ENCODE data around the gene TAAR5.
"Not testable (repeated sequence)": the region's sequence is repeated elsewhere in the genome, so short reads cannot be mapped to it uniquely, and the experiment has no call there.

Gene TAAR5, protein sequence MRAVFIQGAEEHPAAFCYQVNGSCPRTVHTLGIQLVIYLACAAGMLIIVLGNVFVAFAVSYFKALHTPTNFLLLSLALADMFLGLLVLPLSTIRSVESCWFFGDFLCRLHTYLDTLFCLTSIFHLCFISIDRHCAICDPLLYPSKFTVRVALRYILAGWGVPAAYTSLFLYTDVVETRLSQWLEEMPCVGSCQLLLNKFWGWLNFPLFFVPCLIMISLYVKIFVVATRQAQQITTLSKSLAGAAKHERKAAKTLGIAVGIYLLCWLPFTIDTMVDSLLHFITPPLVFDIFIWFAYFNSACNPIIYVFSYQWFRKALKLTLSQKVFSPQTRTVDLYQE

DNA sequence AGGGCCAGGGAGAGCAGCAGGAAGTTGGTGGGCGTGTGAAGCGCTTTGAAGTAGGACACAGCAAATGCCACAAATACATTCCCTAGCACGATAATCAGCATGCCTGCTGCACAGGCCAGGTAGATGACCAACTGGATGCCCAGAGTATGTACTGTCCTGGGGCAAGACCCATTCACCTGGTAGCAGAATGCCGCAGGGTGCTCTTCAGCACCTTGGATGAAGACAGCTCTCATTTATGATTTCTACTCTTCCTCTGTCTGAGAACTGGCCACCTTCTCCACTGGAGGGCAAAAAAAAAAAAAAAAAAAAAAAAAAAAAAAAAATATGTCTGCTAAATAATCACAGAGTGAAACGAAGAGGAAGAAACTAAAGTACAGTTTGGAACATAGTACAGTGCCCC is at the start of gene TAAR5:
TAAR5 (minus strand) TSS at position 288 of the 400 bp plus-strand sequence; CDS start at position 233, 55 bp downstream.
- no peak for DNase-seq (ENCODE audit: low read depth)

DNA sequence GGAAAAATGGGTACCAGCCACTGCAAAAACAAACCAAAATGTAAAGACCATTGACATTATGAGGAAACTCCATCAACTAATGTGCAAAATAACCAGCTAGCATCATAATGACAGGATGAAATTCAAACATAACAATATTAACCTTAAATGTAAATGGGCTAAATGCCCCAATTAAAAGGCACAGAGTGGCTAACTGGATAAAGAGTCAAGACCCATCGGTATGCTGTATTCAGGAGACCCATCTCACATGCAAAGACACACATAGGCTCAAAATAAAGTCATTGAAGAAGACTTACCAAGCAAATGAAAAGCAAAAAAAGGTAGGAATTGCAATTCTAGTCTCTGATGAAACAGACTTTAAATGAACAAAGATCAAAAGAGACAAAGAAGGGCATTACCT is 47.6 kb upstream of the TAAR5 start:
- DNase-seq (ENCODE audit: low read depth): not testable (repeated sequence)

DNA sequence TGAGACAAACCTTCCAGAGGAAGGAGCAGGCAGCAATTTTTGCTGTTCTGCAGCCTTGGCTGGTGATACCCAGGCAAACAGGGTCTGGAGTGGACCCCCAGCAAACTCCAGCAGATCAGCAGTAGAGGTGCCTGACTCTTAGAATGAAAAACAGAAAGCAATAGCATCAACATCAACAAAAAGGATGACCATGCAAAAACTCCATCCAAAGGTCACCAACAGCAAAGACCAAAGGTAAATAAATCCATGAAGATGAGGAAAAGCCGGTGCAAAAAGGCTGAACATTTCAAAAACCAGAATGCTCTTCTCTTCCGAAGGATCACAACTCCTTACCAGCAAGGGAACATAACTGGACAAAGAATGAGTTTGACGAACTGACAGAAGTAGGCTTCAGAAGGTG is 46.4 kb upstream of the TAAR5 start:
- not testable (repeated sequence) for DNase-seq (ENCODE audit: low read depth)

DNA sequence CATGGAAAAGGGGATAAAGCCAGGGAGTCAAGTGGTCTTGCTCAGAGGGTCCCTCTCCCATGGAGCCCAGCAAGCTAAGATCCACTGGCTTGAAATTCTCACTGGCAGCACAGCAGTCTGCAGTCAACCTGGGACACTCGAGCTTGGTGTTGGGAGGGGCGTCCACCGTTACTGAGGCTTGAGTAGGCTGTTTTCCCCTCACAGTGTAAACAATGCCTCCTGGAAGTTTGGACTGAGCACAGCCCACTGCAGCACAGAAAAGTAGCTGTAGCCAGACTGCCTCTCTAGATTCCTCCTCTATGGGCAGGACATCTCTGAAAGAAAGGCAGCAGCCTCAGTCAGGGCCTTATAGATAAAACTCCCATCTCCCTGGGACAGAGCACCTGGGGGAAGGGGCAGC is 45.7 kb upstream of the TAAR5 start:
- DNase-seq (ENCODE audit: low read depth): not testable (repeated sequence)

DNA sequence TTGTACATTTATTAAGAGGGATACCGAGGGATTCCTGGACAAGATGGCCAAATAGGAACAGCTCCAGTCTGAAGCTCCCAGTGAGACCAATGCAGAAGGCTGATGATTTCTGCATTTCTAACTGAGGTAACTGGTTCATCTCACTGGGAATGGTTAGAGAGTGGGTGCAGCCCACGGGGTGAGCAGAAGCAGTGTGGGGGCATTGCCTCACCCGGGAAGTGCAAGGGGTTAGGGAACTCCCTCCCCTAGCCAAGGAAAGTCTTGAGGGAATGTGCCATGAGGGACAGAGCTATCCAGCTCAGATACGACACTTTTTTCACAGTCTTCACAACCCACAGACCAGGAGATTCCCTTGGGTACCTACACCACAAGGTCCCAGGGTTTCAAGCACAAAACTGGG is 45.3 kb upstream of the TAAR5 start:
- no peak for DNase-seq (ENCODE audit: low read depth)

DNA sequence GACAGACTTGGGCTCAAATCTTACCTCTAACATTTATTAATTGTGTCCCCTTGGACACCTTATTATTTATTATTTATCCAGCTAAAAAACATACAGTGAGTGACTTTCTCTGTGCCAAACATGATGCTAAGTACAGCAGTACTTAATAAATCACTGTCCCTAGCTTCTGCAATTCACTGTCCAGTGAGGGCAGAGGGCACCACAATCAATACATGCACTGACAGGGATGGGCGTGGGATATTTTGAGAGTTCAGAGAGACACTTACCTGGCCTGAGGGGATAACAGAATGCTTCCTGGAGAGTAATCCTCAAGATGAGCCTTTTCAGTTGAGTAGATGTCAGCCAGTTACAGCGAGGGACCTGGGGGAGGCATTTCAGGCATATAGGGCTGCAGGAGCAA is 43.8 kb upstream of the TAAR5 start:
- DNase-seq (ENCODE audit: low read depth): no peak

DNA sequence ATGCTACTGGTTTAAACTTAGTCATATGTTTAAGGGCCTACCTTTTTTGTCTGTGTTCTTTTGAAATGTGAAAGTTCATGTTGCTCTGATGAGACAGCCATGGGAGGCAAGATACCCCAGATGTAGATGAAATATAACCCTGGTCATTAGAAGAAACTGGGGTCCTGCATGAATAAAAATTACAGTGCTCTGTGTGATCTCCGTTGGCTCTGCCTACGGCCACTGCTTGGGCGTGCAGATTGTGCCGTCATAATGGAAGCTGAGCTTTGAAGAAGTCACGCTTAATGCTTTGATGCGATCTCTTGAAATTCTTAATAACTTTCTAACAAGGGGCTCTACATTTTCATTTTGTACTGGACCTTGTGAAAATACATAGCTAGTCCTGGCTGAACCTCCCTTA is 34.6 kb upstream of the TAAR5 start, which contains the start of gene TAAR2:
TAAR2 (minus strand) TSS at position 101 of the 400 bp plus-strand sequence; CDS start at position 101, 0 bp downstream.
- DNase-seq (ENCODE audit: low read depth): no peak

DNA sequence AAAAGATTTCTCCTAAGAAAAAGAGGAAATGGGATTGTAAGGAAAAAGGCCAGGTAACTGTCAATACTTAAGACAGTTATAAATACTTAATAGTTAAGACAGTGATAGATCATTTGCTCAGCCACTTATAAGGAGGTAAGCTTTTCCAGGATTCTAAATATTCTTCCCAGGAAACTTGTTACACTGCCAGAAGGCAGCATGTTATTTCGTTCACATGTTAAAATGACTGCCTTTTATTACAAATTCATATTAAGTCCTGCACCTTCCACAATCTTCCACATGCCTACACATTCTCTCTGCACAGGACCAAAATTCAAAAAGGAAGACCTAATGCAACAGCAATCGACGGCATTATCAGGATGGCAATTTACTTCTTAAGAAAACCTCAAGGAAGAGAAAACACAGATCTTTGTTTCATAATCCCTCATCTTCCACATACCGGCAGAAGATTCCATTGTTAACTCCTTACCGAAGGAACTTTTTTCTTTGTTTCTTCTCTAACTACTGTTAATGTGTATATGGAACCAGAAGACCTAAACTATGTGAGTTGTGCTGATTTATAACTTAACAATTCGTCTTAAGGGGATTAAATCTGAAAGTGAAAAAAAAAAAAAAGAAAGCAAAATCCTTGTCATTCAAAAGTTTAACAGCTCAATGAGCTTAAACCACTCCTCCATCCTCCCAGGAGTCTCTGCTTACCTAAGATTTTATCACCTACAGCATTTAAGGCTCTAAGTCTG is 33.7 kb upstream of the TAAR5 start:
- no peak for DNase-seq (ENCODE audit: low read depth)

DNA sequence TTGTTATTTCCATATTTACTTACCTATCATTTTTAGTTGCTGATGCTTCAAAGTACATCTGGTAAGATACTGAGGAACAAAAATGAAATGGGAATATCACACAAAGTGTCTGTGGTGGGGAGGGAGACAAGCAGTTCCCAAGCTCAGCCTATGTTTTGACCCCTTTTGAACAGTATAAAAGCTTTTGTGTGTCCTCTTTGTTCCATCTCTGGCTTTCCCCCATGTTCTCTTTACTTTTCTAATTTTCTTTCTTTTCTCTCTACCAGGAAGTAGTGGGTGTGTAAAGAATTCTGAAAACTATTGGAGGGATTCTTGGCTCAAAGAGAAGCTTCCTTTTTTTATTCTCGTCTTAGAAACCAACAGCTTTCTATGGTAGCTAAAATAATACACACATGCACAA is 27.1 kb upstream of the TAAR5 start:
- no peak for DNase-seq (ENCODE audit: low read depth)

DNA sequence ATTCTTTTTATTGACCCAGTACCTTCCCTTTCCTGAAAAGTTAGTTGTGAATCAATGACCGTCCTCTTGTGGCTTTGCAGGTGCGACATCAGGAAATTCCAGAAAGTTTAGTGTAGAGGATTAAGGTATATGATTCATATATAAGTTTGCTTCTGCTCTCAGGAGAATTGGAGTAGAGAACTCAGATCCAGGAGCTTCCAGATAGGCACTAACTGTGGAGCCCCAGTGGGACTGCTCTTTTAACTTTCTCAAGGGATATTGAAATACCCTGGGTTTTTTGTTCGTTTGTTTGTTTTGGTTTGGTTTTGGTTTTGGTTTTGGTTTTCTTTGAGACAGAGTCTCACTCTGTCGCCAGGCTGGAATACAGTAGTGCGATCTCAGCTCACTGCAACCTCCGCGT is 25.0 kb upstream of the TAAR5 start:
- DNase-seq (ENCODE audit: low read depth): no peak

DNA sequence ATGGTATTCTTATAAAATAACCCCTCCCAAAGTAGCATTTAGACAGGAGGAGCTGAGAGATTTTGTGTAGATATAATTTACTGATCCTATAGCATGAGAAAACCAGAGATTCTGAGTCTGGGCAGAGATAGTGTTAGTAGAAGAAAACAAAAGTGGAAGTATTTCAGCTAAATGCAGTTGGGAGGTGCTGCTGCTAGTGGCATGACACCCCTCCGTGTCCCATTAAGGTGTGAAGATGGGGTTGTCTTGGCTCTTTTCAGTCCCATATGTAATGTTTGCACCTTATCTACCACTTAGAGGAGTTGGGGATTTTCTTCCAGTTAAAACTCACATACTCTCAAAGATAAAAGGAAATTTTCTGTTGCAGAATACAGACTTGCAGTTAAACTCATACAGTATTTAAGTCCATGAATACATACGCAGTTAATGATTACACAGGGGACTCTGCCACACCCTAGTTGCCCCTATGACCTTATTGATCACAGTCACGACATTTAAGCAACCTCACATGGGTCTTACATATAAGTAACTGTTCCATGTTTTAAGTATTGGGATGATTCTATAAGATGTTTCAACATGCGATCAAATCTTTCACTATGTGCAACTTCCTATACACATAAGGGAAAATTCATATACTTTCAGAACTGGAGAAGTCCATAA is 23.0 kb upstream of the TAAR5 start:
- DNase-seq (ENCODE audit: low read depth): no peak

DNA sequence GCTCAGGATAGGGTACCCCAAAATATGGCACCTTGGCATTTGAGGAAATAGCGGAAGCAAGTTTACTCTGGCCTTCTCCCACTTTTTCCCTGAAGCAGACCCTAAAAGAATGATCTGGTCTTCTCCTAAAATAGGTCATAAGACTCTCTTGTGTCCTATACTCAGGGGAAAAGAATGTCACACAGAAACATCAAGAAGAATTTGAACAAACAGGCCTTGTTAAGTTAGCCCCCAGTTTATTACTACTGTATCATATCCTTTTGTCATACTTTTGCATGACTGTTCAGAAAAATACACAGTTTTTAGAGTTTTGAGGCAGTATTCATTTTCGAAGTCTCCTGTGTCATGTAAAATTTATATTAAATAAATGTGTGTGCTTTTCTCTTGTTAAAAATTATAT is 22.1 kb upstream of the TAAR5 start:
- DNase-seq (ENCODE audit: low read depth): no peak

DNA sequence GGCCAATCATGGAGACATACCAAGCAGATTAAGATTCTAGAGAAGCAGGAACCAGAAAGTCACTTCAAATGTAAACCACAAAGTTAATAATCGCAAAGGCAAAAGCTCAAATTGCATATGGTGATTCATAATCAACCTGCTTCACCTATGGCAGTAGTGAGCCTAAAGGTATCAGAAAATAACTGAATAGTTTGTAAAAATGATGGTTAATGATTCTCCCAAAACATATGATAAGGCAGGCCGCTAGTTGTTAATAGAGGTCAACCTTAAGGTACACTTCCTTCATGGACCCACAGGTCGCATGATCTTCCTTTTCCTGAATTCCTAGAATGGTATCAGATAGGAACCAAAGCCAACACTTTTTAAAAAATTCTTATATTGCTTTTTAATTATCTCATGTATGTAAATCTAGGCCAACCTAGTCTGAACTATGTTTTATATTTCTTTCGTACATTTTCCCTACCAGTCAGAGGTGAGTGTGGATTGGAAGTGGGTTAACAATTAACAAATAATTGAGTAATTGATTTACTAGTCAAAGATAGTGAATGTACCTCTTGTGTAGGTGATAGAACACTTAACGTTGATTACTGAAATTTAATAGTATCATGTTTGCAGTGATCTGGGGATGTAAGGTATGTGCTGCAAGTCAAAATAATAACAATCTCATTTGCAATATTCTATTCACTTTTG is 18.1 kb upstream of the TAAR5 start:
- DNase-seq (ENCODE audit: low read depth): no peak

DNA sequence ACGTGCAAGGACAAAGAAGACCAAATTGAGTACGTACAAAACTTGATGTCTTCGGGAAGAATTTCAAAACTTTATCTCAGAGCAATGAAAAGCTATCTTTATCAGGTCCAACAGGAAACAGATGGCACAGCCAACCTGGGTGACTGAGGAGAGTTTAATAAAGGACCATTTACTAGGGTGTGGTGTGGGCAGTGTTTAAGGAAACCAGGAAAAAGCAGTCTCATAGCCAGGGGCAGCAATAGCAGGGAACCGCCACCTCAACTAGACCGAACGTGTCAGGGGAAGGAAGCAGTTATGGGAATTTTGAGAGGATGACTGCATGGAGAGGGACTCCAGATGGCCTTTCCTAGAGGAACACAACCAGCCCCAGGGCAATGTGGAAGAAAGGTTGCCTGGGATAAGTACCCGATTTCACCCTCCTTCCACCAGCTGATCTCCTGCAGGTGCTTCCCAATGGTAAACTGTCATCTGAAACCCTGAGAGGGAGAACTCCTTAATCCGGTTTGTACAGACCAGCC is 15.2 kb upstream of the TAAR5 start:
- DNase-seq (ENCODE audit: low read depth): no peak

DNA sequence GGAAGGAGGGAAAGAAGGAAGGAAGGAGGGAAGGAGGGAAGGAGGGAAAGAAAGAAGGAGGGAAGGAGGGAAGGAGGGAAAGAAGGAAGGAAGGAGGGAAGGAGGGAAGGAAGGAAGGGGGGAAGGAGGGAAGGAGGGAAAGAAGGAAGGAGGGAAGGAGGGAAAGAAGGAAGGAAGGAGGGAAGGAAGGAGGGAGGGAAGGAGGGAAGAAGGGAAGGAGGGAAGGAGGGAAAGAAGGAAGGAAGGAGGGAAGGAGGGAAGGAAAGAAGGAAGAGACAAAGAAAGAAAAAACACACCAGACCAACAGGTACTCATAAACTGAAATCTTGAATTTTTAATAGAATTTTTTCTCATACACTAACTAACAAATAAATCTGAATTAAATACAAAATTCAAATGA is 11.4 kb upstream of the TAAR5 start:
- not testable (repeated sequence) for DNase-seq (ENCODE audit: low read depth)

DNA sequence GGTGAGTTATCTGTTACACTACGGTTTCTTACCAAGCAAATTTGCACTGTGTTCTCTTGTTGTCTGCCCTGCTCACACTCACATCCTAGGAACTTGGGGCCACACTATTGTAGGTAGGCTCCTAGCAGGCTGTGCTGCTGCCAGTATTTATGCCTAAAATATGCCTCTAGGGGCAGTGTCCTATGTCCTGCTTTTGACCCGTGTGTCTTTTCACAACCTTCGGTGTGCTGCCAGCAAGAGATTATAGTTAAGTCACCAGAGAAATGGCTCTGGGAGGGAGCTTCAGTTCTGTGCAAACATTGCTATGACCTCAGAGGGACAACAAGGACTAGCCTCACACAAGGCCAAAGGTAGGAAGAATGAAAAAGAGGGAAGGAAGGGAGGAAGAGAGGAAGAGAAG is 8.9 kb upstream of the TAAR5 start:
- DNase-seq (ENCODE audit: low read depth): no peak

DNA sequence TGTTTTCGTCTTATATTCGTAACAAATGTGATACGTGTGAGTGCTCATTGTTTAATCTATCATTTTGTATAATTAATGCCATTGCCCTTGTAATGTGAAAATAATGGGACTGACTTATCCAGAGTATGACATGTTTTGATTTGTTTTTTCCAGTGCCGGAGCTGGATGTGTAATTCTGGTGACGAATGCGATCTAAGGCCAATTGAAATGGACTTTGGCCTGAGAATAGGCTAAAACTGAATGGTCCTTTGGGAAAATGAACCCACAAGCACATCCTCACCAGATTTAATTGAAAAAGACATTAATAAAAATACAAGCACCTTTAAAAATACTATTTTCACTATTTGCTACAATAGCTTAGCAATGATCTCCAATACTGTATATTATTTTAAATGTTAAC is 6.7 kb upstream of the TAAR5 start:
- DNase-seq (ENCODE audit: low read depth): no peak

DNA sequence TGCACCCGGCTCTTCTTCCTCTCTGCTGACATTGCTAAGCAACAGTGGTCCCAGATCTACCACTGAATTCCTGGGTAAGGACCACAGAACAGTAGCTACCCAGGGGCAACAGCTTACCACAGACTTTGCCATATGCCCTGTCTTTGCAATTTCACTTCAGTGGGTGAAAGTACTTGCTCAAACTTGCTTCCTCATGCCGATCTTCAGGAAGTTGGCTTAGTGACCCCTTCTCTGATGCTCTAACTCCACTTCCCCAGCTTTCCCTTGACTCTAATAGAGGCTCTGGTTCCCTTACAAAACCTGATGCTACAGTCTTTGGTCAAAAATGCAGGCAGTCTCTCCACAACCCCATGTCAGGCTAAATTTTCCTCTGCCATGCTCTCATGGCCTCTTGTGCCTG is 3.3 kb upstream of the TAAR5 start:
- no peak for DNase-seq (ENCODE audit: low read depth)

DNA sequence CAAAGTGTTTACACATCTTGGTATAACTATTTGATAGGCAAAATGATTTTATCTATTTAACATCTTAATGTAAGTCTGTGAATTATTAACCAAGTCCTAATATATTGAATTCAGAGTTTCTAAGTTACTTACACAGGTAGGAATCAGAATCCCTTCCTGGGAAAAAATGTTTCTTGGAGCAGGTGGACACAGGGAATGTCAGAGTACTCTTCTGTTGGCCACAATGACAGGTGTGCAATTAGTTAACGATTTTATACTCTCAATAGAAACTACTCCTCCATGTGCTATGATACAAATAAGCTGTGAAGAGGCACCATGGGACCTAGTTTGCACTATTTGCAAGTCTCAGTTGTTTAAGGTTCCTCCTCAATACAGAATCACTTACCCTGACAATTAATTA is 821 bp upstream of the TAAR5 start:
- no peak for DNase-seq (ENCODE audit: low read depth)

DNA sequence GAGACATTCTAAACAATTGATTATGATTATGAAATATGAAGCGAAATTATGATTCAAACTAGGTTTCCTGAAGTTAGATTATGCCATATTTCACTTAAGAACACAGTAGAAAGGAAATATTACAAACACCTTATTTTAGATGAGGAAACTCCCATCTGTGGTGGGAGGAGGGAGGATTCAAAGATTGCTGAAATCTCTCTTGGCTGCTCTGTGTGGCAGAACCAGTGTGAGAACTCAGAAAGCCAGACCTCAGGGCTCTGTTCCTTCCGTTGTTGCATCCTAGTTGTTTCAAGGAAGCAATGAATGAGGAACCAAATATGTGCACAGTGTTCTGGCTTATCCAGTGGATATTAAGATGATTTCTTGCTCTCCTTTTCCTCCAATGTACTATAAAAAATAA is 2.1 kb downstream of the TAAR5 start:
- DNase-seq (ENCODE audit: low read depth): no peak

DNA sequence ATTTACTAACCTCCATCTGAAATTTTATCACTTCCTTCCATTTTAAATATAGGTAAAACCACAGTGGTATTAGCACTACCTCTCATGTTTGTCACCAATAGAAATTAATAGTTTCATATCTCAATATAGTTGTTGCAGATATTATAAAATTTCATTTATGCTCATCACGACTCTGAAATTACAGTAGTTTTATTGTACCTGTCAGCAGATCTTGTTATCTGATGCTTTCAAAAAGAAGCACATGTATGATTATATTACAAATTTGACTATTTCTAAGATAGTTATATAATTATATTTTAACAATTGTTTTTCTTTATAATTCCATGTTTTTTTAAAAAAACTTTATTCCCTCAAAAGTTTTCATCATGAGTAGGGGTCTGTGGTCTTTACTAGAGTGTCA is 4.8 kb downstream of the TAAR5 start:
- no peak for DNase-seq (ENCODE audit: low read depth)

DNA sequence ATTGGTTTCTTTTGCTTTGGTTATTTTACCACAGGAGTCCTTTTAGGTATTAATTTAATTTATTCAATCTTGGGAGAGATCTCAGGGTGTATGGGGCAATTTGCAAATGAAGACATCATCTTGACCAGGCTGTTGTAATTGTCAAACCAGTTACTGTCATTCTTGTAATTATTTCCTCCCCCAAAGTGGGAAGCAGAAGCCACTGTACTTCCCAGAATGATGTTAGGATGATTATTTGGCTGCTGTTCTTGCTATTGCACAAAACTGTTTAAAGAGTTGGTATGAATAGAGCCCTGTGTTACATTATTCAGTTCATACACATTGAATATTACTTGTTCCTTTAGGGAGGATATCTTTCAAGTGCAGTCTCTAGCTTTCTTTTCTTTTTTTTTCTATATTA is 17.8 kb downstream of the TAAR5 start:
- DNase-seq (ENCODE audit: low read depth): no peak

All from stimulated activated CD8-positive, alpha-beta memory T cell treated with anti-CD3 and anti-CD28 coated beads, Interleukin-12 subunit alpha, Interleukin-12 subunit beta, amount 100 ng/mL, for 1 hour (primary cell).